Activated T-helper 1 cell treated with anti-CD3 and anti-CD28 coated beads, Interleukin-12 subunit alpha, Interleukin-12 subunit beta, Interleukin-2, Interleukin-4 antibody, amounts not matched to agents 30 ng/mL and 10 ng/mL and 1 ng/mL, durations not matched to agents 14 hours and 24 hours and 36 hours (primary cell): Measurements from ENCODE around the gene OTOG. TPM values are rescaled to one million over a fixed set of nuclear protein-coding genes. Genes with fewer than 3 reads are reported as not detected.

ENCODE experiments used
- DNase-seq: peaks from one replicate; pipeline ENCODE4 v3.0.0; 2021; ENCODE audit warnings: low spot score
- H3K27ac Mint-ChIP-seq: one replicate; pipeline ENCODE4 v1.8.0; 2021; ENCODE audit warnings: mild to moderate bottlenecking, mixed read lengths
- H3K27me3 Mint-ChIP-seq: one replicate; pipeline ENCODE4 v1.8.0; 2022; ENCODE audit warnings: mild to moderate bottlenecking, moderate library complexity, mixed read lengths; ENCODE audit not compliant: insufficient read depth
- H3K36me3 Mint-ChIP-seq: one replicate; pipeline ENCODE4 v1.8.0; 2021; ENCODE audit warnings: low read depth, mixed read lengths
- H3K4me1 Mint-ChIP-seq: one replicate; pipeline ENCODE4 v1.8.0; 2021; ENCODE audit warnings: low read depth, mixed read lengths
- H3K4me3 Mint-ChIP-seq: one replicate; pipeline ENCODE4 v1.8.0; 2021; ENCODE audit warnings: mild to moderate bottlenecking, moderate library complexity, mixed read lengths
- H3K9me3 Mint-ChIP-seq: one replicate; pipeline ENCODE4 v1.8.0; 2021; ENCODE audit warnings: mixed read lengths
- intact Hi-C: fragments of 100-400 bp; cut with micrococcal nuclease; formaldehyde crosslinking; loops from one replicate; pipeline ENCODE4 v1.15.1; 2024
- total RNA-seq: library from RNA; stranded (reverse); gene quantifications from 2 replicates; pipeline ENCODE4 v1.2.3, GENCODE V29; 2022

OTOG gene
- total RNA-seq, 1 donor from 2014 or later: not detected

DNA sequence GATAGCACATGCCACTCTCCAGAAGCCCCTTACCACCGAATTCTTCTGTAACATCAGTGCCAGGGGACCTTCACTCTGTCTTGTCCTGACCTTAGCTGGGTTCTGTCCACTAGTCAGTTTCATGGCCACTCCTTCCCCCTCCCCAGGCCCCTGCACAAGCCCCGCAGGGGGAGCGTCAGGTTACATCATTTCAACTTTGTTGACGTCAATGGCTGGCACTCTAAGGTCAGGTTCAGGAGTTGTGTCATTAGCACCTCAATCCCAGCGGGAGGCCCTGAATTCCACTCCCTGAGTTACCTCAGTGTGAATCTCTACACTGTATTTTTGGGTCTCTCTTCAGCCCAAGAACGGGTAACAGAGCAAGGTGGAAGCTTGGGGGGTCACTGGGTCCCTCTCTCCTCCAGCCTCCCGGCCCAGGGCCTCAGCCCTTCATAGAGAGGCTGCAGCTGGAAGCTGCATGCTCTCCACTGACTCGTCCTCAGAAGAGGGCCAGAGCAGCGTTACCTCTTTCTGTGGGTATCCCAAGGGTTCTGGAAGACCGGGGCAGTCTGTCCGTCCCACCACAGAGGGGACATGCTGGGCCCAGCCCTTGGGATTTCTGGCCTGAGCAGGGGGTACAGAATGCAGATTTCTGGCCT is 13.2 kb upstream of the OTOG start:
- no peak overlapping the region for H3K27ac Mint-ChIP-seq
- DNase-seq: no peak
- no peaks in the 10 kb centered on the region for H3K36me3 Mint-ChIP-seq
- peaks cover 7% of the 10 kb centered on the region for H3K27me3 Mint-ChIP-seq
- H3K4me1 Mint-ChIP-seq: no peaks in the 10 kb centered on the region
- intact Hi-C loops: no loop called here
- H3K9me3 Mint-ChIP-seq: no peaks in the 10 kb centered on the region
- no peak overlapping the region for H3K4me3 Mint-ChIP-seq

DNA sequence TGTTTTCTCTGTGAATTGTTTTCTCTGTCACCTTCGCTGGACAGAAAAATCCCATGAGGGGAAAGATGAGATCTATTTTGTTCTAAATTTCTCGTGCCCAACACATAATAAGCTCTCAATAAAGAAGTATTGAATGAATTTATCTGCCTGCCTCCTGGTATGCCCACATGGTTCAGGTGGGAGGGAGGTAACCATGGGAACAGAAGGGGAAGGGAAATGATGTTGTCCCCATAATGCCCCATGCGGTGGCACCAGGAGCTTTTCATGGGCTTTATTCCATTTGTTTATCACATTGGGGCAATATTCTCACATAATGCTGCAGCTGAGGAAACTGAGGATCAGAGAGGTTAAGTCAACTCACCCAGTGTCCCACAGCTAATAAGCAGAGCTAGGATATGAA is 11.6 kb upstream of the OTOG start:
- Mint-ChIP-seq H3K27ac (no peak overlapping the region), H3K27me3 (peaks cover 7% of the 10 kb centered on the region), H3K4me1 (no peaks in the 10 kb centered on the region), H3K9me3 (no peaks in the 10 kb centered on the region), H3K36me3 (no peaks in the 10 kb centered on the region), H3K4me3 (no peak overlapping the region)
- DNase-seq: no peak
- intact Hi-C loops: no loop called here

DNA sequence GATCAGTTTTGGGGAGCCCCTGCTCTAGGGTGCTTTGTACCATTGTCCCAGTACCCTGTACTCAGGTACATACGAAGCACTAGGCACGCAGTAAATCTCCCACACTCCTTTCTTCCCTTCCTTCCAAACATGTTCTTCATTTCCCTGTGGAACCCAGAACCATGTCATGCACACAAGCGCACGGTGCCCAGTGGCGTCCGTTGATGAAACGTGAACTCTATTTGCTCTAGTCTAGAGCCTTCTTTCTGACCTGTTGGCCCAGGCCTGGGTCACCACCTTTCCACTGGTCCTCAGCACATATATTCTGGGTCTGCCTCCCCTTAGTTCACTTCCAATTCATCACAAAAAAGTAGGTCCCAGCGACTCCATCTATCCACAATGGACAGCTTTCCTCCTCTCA is 9.8 kb upstream of the OTOG start:
- Mint-ChIP-seq H3K27me3 (peaks cover 14% of the 10 kb centered on the region), H3K36me3 (no peaks in the 10 kb centered on the region), H3K4me1 (no peaks in the 10 kb centered on the region), H3K27ac (no peak overlapping the region), H3K9me3 (no peaks in the 10 kb centered on the region), H3K4me3 (no peak overlapping the region)
- DNase-seq: no peak
- intact Hi-C loops: no loop called here

DNA sequence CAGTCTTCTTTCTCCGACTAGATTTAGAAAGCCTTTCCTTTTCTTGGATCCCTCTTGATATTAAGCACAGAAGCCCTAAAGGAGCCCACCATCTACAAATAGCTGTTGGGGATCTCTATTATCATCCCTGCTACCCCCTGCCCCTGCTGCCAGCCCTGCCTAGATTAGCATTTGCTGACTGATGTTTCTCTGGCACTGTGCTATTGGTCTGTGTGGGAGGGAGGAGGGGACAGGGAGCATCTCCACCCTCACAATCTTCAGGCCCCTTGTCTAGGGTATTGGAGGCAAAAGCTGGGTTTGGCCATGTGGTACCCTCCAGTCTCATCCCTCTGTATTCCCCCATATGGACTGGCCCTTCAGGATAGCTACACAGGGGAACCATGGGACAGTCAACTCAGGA is 9.0 kb upstream of the OTOG start:
- Mint-ChIP-seq H3K4me1 (no peaks in the 10 kb centered on the region), H3K4me3 (no peak overlapping the region), H3K9me3 (no peaks in the 10 kb centered on the region), H3K27me3 (peaks cover 20% of the 10 kb centered on the region), H3K36me3 (no peaks in the 10 kb centered on the region), H3K27ac (no peak overlapping the region)
- intact Hi-C loops: no loop called here
- no peak for DNase-seq

DNA sequence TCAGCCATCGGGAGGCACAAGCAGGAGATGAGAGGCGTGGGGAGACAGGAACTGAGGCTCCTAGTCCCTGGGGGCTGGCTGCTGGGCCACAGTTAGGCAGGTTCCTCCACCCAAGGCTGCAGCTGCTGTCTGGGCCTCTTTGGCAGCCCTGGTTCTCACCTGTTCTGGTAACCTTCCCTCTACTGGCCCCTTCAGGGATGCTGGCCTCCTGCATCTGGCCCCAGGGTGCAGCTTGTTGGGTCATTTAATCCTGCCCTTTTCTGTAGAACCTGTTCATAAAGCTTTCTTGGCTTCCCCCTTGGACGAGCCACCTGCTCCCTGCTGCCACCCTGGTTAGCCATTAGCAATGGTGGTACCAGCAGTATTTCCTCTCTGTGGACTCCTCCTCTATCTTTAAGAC is 8.3 kb upstream of the OTOG start:
- intact Hi-C loops: no loop called here
- H3K4me3 Mint-ChIP-seq: no peak overlapping the region
- no peaks in the 10 kb centered on the region for H3K4me1 Mint-ChIP-seq
- no peak for DNase-seq
- no peaks in the 10 kb centered on the region for H3K36me3 Mint-ChIP-seq
- no peaks in the 10 kb centered on the region for H3K9me3 Mint-ChIP-seq
- no peak overlapping the region for H3K27ac Mint-ChIP-seq
- peaks cover 22% of the 10 kb centered on the region for H3K27me3 Mint-ChIP-seq

DNA sequence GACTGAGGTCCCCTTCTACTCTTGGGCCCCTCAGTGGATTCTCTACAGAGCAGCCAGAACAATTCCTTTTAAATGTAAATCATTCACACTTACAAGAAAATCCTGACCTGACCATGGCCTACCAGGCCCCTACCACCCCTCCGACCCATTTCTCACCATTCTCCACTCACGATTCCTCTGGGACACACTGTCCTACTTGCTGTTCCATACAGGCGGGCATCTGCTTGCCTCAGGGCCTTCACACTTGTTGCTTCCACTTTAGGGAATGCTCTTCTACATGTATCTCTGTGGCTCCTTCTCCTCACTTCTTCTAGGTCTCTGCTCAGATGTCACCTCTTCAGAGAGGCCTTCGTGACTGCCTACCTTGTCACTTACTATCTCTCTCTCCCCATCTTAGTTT is 6.3 kb upstream of the OTOG start:
- no peaks in the 10 kb centered on the region for H3K4me1 Mint-ChIP-seq
- H3K27me3 Mint-ChIP-seq: peaks cover 27% of the 10 kb centered on the region
- H3K4me3 Mint-ChIP-seq: no peak overlapping the region
- no peaks in the 10 kb centered on the region for H3K36me3 Mint-ChIP-seq
- DNase-seq: no peak
- H3K27ac Mint-ChIP-seq: no peak overlapping the region
- H3K9me3 Mint-ChIP-seq: no peaks in the 10 kb centered on the region
- intact Hi-C loops: no loop called here

DNA sequence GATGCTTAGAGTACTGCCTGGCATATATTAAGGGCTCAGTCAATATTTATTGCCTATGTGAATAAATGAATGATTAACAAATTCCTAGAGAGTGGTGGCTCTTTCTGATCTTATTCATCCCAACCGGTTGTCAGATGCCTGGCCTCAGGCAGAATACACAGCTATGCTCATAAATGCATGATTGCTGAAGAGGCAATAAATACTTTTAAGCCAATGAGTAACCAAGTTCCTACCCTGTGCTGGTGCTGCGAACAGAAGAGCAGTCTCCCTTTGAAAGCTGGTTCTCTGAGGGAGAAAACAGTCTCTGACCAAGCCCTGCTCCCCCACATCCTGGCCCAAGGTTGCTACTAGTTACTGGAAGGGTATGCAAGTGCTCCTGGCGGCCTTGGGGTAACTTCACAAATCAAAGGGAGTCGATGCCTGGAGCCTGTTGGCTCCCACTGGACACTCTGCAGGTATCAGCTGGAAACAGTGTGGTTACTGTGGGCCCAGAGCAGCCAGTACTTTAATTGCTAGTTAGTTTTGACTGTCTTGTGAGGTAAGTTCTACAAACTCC is 5.7 kb upstream of the OTOG start:
- H3K36me3 Mint-ChIP-seq: no peaks in the 10 kb centered on the region
- no peaks in the 10 kb centered on the region for H3K9me3 Mint-ChIP-seq
- H3K27ac Mint-ChIP-seq: no peak overlapping the region
- DNase-seq: no peak
- H3K4me1 Mint-ChIP-seq: no peaks in the 10 kb centered on the region
- H3K4me3 Mint-ChIP-seq: no peak overlapping the region
- H3K27me3 Mint-ChIP-seq: peaks cover 29% of the 10 kb centered on the region
- intact Hi-C loops: no loop called here

DNA sequence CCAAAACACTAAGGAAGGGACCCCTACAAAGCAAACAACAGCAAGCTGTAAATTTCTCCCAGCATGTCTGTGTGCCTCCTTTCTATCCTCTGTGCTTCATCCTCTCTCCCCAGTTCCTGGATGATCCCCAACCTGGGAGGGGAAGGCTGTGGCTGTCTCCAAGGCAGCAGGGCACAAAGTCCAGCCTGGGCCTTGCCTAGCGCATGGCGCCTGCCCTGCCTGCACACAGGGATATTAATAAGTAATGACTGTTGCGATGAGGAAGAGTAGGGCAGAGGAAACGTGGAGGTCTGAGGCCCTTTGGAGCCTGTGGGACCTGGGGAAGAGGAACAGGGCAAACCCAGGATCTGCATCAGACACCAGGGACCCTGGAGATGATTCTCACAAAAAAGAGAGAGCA is 4.8 kb upstream of the OTOG start:
- H3K27me3 Mint-ChIP-seq: peaks cover 35% of the 10 kb centered on the region
- no peaks in the 10 kb centered on the region for H3K36me3 Mint-ChIP-seq
- H3K9me3 Mint-ChIP-seq: no peaks in the 10 kb centered on the region
- H3K4me1 Mint-ChIP-seq: no peaks in the 10 kb centered on the region
- no peak for DNase-seq
- H3K27ac Mint-ChIP-seq: no peak overlapping the region
- H3K4me3 Mint-ChIP-seq: no peak overlapping the region
- intact Hi-C loops: no loop called here

DNA sequence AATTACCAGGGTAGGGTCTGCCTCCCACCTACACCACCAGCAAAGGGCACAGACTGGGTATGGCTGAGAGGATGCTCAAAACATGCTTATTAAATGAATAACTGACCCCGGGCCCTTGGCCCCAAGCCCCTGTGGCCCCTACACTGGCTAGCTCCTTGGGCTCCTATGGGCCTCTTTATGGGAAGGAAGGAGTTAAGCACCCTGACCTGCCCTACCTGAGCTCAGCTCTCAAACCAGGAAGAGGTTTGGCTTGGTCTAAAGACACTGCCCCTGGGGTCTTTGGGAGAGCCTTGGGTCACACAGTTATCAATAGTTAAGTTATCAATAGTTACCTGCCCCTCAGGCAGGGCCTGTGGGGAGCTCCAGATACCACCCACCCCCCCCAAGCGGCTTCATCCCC is 4.0 kb upstream of the OTOG start:
- intact Hi-C loops: no loop called here
- no peaks in the 10 kb centered on the region for H3K4me1 Mint-ChIP-seq
- no peak overlapping the region for H3K4me3 Mint-ChIP-seq
- no peaks in the 10 kb centered on the region for H3K9me3 Mint-ChIP-seq
- peaks cover 38% of the 10 kb centered on the region for H3K27me3 Mint-ChIP-seq
- DNase-seq: no peak
- H3K27ac Mint-ChIP-seq: no peak overlapping the region
- no peaks in the 10 kb centered on the region for H3K36me3 Mint-ChIP-seq

DNA sequence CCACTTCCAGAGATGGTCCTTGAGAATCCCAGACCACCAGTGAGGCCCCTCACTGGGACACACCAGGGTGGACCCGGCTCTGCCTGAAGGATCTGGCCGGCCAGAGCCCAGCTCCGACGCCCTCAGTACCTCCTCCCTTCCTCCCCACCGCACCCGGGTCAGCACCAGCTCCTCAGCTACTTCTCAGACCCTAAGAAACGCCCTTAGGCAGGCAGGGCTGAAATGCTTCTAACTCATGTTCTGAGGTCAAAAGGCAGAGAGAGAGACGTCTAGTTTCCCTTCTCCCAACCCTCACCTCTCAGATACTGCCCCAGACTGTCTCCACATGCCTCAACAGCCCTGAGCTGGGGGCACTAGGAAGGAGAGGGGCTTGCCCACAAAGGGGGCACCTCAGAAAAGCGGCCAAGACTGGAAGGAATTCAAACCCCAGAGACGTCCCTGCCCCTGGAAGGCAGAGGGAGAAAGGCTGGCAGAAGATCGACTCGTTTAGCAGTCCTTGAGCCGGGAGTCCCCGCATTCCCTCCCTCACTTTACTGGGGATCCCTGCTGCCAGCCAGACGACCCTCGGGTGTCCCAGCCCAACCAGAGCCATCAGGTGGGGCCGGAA is 3.4 kb upstream of the OTOG start:
- Mint-ChIP-seq H3K36me3 (no peaks in the 10 kb centered on the region), H3K9me3 (no peaks in the 10 kb centered on the region), H3K27ac (no peak overlapping the region), H3K4me1 (no peaks in the 10 kb centered on the region), H3K4me3 (no peak overlapping the region), H3K27me3 (peaks cover 38% of the 10 kb centered on the region)
- DNase-seq: no peak
- intact Hi-C loops: no loop called here

DNA sequence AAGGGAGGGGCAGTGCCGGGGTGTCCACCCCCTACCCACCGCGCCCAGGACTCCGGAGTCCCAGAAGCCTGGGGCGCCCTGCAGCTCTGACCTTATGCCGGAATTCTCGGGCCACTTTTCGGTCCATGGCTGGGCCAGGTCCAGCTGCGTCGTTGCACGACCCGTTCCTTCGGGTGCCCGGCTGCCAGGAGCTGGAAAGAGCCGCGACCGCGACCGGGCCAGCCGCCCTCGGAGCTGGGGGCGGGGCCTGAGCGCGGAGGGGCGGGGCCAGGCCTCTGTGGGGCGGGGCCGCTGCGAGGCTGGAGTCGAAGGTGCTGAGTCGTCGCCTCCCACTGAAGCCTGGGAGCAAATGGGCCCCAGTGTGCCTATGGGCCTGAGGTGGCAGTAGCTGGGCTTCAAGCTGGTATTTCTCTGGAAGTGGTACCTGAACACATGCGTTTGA is 2.9 kb upstream of the OTOG start, which contains the start of gene USH1C:
Gene USH1C (minus strand): TSS at position 236 of the 442 bp plus-strand sequence. CDS start 109 bp downstream, at position 127.
- H3K27me3 Mint-ChIP-seq: peaks cover 41% of the 10 kb centered on the region
- no peak within 1 kb of the TSS for H3K27ac Mint-ChIP-seq
- peak; percentile 8 for DNase-seq
- H3K36me3 Mint-ChIP-seq: no peaks in the 10 kb centered on the region
- H3K9me3 Mint-ChIP-seq: no peaks in the 10 kb centered on the region
- H3K4me3 Mint-ChIP-seq: no peak within 1 kb of the TSS
- intact Hi-C loops: no loop called here
- H3K4me1 Mint-ChIP-seq: no peaks in the 10 kb centered on the region

DNA sequence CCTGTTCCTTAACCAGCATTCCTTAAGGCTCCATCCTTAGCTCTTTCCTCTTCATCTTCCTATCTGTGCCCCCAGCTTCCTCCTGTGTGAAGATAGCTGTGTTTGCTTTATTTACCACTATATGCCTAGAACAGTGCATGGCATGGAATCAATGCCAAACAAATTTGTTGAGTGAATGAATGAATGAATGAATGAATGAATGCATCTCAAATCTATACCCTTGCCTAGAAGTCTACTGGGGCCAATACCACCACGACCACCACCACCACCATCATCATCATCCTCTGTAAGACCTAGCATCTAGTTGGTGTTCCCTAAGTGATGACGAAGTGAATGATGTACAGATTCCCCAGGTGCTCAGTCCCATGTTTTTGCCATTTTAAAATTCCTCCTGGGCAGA is 819 bp upstream of the OTOG start:
- no peak overlapping the region for H3K4me3 Mint-ChIP-seq
- intact Hi-C loops: no loop called here
- H3K27me3 Mint-ChIP-seq: peaks cover 39% of the 10 kb centered on the region
- peaks cover 5% of the 10 kb centered on the region for H3K4me1 Mint-ChIP-seq
- no peak overlapping the region for H3K27ac Mint-ChIP-seq
- no peaks in the 10 kb centered on the region for H3K36me3 Mint-ChIP-seq
- H3K9me3 Mint-ChIP-seq: no peaks in the 10 kb centered on the region
- no peak for DNase-seq

DNA sequence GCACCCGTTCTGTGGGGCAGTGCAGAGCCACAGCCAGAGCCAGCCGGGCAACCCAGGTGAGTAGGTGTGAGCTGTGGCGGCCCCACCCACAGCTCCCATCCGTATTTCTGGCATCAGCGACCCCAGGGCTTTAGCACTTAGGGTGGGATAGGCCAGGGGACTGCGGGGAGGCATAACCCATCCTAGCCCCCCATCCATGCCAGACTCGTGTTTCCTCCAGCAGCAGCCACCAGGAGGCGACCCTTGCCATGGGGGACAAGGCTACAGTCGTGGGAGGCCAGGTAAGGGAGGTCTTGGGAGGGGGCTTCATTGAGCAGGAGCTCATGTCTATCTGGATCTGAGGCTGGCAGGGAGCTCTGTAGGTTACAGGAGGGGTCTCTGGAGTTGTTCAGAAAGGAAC is 873 bp downstream of the OTOG start:
- no peak for DNase-seq
- no peaks in the 10 kb centered on the region for H3K9me3 Mint-ChIP-seq
- no peaks in the 10 kb centered on the region for H3K36me3 Mint-ChIP-seq
- peaks cover 5% of the 10 kb centered on the region for H3K4me1 Mint-ChIP-seq
- no peak overlapping the region for H3K27ac Mint-ChIP-seq
- H3K27me3 Mint-ChIP-seq: peaks cover 30% of the 10 kb centered on the region
- intact Hi-C loops: no loop called here
- no peak overlapping the region for H3K4me3 Mint-ChIP-seq
